GM10847 (cell line): ENCODE results near the gene CAVIN2.

Source experiments
- POLR2A ChIP-seq: IDR thresholded peaks from 2 replicates; pipeline ENCODE4 v1.6.1; 2011; ENCODE audit not compliant: insufficient read length; ENCODE audit errors: extremely low read depth

The CAVIN2 gene

DNA sequence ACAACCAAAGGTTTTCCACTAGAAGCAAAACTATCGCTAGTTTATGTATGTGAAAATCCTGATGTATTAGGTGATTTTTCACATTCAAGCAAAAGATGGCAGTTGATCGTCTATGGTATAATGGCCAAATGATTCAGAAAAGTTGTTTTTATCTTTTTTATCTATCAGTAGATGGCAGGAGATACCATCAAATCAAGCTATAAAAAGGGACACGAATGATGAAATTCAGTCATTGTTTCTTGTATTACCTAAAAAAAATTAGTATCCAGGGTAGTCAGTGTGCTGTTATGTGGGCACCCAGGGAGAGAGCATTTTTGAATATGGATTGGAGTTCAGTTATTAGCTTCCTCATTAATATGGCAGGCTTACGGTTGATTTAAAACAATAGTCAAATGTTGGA lies 22.9 kb upstream of the CAVIN2 start:
- no peak for TF ChIP-seq POLR2A

GRCh38 chr2:191869178-191869577 lies 22.3 kb upstream of the CAVIN2 start:
- TF ChIP-seq POLR2A: no peak

GRCh38 chr2:191867507-191867847 lies 20.6 kb upstream of the CAVIN2 start:
- no peak for TF ChIP-seq POLR2A

DNA sequence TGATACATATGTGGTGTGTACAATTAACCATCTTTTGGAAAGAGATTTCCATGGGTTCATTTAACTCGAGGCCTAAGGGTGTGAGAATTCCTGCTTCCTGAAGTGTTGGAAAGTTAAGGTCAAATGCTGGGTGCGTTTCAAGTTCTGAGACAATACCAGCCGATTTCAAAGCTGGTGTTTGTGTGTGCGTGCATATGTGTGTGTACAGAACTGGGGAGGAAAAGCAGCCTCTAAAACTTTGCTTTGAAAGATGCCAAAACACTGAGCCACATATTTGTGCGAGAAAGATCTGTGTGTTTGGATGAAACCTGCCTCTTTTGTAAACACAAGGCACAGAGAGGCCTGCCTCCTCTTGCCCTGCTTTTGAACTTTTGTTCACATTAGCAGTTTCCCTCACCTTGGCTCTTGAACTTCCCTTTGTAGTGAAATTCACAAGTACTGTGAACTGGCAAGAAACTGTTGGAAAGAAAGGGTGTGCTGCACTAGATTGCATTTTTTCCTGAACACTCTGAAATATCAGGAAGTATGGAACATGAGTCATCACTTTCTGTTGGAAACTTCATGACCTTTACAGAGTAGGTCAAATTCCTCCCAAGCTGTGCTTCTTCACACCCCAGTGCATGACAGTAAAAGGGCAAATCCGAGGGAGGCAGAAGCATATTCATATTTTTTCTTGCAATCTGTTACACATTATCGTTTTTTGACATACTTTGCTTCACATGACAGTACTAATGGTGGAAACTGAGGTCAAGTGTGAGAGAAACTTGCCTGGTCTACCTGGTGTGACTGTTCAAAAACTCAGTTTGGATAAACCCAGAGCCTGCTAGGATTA lies 20.0 kb upstream of the CAVIN2 start:
- no peak for TF ChIP-seq POLR2A

DNA sequence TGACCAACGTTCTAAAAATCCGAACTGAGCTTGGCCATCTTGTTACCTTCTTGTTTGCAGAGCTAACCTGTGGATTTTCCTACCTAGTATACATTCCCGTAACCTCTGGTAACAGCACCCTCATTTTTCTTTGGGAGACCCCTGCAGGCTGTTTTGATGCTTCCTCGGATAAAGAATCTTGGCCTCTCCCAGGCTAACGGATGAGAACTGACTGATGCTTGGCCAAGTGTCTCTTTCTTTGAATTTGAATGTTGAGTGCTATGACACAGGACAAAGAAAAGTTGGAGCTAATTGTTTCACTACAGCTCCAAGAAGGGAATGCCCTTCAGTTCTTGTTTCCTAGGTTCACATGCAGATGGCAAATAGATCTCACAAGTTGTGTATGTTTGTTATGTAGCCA lies 19.3 kb upstream of the CAVIN2 start:
- TF ChIP-seq POLR2A: no peak

- no peak for TF ChIP-seq POLR2A
Observed at GRCh38 chr2:191864628-191865374, 17.9 kb upstream of the CAVIN2 start.

GRCh38 chr2:191863988-191864387 lies 17.1 kb upstream of the CAVIN2 start:
- TF ChIP-seq POLR2A: no peak

DNA sequence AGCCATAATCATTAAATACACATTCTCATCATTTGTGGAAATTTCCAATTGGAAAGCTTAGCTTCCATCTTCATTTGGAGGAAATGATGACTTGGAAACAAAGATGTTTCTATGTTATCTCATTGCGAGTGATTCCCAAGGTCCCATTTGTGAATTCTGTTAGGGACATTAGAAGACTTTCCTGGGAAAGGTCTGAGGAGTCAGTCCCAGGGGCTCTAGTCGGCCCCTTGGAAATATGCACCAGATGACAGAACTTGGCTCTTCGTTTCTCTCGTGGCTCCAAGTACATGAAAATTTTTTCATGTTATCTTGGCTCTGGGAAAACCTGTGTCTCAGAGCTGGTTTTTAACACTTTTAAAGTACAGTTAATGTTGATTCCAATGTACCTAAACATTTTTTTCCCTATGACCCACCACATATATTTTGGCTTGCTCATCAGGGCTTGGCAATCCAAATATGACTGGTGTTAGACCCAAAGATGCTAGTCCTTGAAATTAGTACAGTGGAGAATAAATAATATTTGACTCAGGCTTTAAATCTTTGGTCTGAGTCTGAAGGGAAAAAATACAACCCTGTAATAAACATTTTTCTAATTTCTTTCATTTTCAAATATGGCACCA lies 15.4 kb upstream of the CAVIN2 start:
- no peak for TF ChIP-seq POLR2A

- no peak for TF ChIP-seq POLR2A
Observed at GRCh38 chr2:191860760-191861466, 14.0 kb upstream of the CAVIN2 start.

GRCh38 chr2:191859681-191860080 lies 12.8 kb upstream of the CAVIN2 start:
- TF ChIP-seq POLR2A: no peak

DNA sequence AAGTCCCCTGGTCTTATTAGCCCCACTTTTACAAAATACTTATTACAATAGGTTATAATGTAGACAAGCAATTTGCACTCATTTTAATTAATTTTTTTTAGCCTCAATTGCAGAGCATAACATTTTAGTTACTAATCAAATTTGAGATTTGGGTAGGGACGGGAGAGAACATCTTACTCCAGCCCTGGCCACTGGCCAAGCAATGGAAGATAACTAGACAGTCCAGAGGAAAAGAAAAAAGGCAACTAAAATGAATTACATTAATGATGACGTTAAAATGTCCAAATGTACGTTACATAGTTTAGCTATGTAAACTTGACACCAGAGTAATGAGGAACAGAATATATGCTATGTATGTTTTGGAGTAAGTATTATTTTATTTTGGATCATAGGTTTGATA lies 11.0 kb upstream of the CAVIN2 start:
- no peak for TF ChIP-seq POLR2A

GRCh38 chr2:191857259-191857805 lies 10.4 kb upstream of the CAVIN2 start:
- TF ChIP-seq POLR2A: no peak

DNA sequence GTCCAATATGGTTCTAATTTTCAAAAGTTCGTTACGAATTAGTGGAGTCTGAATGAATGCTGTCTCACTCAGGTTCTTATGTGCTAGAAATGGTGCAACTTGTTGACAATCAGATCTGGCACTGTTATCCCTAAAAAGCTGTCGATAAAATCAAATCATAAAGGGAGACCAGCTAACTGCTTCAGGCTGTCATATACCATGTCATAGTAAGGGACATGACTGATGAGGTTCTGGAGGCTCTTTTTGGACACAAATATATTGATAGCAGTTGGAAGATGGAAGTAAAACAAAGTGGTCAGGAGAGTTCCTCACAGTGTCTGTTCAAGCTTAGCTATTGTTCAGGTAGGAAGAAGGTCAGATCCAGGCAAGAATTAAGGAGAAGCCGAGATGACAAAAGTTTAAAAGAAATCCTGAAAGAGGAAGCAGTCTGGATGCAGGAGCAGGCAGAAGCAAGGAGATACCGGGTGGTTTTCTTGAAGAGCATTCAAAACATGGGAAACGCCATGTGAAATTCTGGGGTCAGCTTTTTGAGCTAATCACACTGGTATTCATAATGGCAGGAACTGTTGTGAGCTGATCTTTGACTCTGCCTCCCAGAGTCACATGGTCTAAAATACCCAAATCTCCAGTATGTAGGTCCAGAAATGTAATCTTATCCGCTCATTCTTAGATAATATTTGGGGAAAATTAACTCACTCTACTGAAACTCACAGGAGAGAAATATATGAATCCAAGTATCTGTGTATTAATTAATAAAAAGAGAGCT lies 9.4 kb upstream of the CAVIN2 start:
- TF ChIP-seq POLR2A: no peak

DNA sequence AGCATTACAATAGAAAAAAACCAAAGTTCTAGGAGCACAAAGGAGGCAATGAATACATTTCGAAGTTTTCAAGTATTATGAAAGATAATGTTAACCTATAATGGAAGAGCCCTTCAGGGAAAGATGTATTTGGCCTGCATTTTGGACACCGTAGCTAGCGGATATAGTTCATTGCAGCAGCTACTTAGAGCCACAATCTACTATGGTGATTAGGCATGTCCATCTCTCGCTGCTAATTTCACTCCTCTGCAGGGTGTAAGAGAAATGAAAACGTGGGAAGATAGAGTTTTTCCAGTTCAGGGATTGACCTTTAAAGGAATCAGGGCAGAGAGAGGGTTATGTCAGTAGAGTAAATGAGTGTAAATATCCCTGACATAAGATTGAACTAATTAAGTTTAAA lies 8.5 kb upstream of the CAVIN2 start:
- no peak for TF ChIP-seq POLR2A
